SK-N-SH (cell line): ENCODE results near the gene ESM1. TPM values are rescaled to one million over a fixed set of nuclear protein-coding genes. Genes with fewer than 3 reads are reported as not detected.

Experiments used
- CTCF ChIA-PET: fragments of 300-600, 350-600 bp; formaldehyde crosslinking; extraction: SDS; loops from one replicate; lab custom pipeline; 2021; lab: Yijun Ruan, JAX
- POLR2A ChIA-PET: fragments of 350-600 bp; sonication (Branson Sonifier 250); formaldehyde crosslinking; extraction: SDS; loops from one replicate; lab custom pipeline; 2020; ENCODE audit warnings: antibody characterized with exemption, inconsistent platforms; lab: Yijun Ruan, JAX
- DNase-seq: peaks from one replicate; pipeline ENCODE4 v3.0.0; 2012
- H2AFZ ChIP-seq: fragments of 200-600 bp; sonication (generic); 2 replicates; pipeline ENCODE4 v1.8.1; 2016; ENCODE audit warnings: antibody characterized with exemption, mild to moderate bottlenecking, low read depth
- H3F3A ChIP-seq: fragments of 200-600 bp; sonication (generic); replicated peaks from 2 replicates; pipeline ENCODE3; 2016; ENCODE audit warnings: antibody characterized with exemption, mild to moderate bottlenecking; ENCODE audit not compliant: insufficient read depth
- H3K27ac ChIP-seq, 2 experiments: fragments of 200-500 bp in 1 of 2; fragments of 200-600 bp in 1 of 2; sonication (Bioruptor generic) in 1 of 2; sonication (generic), shearing (Covaris generic) in 1 of 2; 2 replicates each; pipeline versions ENCODE4 v1.5.1 to v1.6.1; 2014 to 2016; ENCODE audit warnings: low read depth in 2 of 2, inconsistent platforms in 1 of 2, low read length in 1 of 2, mild to moderate bottlenecking in 1 of 2, mixed read lengths in 1 of 2
- H3K27me3 ChIP-seq: fragments of 200-600 bp; sonication (generic), shearing (Covaris generic); 2 replicates; pipeline ENCODE4 v1.6.1; 2016; ENCODE audit warnings: mixed run types; ENCODE audit not compliant: insufficient read depth
- H3K36me3 ChIP-seq, 2 experiments: fragments of 200-500 bp in 1 of 2; fragments of 200-600 bp in 1 of 2; sonication (Bioruptor generic) in 1 of 2; sonication (generic) in 1 of 2; replicated peaks in 1 of 2; 2 replicates each; pipeline versions ENCODE3 to v1.5.1; 2014 to 2016; ENCODE audit warnings: low read length in 1 of 2, mild to moderate bottlenecking in 1 of 2; ENCODE audit not compliant: insufficient read depth in 2 of 2, control insufficient read depth in 1 of 2
- H3K4me1 ChIP-seq, 2 experiments: fragments of 200-500 bp in 1 of 2; fragments of 200-600 bp in 1 of 2; sonication (Bioruptor generic) in 1 of 2; sonication (generic), shearing (Covaris generic) in 1 of 2; 2 replicates each; pipeline versions ENCODE4 v1.5.1 to v1.6.1; 2014 to 2016; ENCODE audit warnings: low read depth in 1 of 2, low read length in 1 of 2, mixed run types in 1 of 2; ENCODE audit not compliant: insufficient read depth in 2 of 2, control insufficient read depth in 1 of 2
- H3K4me2 ChIP-seq: fragments of 200-600 bp; sonication (generic), shearing (Covaris generic); 2 replicates; pipeline ENCODE4 v1.6.1; 2017; ENCODE audit warnings: mixed run types
- H3K4me3 ChIP-seq, 2 experiments: fragments of 200-500 bp in 1 of 2; fragments of 200-600 bp in 1 of 2; sonication (Bioruptor generic) in 1 of 2; sonication (generic), shearing (Covaris generic) in 1 of 2; 2 replicates each; pipeline versions ENCODE4 v1.5.1 to v1.8.1; 2014 to 2016; ENCODE audit warnings: low read depth in 2 of 2, inconsistent platforms in 1 of 2, low read length in 1 of 2, mild to moderate bottlenecking in 1 of 2, mixed read lengths in 1 of 2, moderate library complexity in 1 of 2
- H3K79me2 ChIP-seq: fragments of 200-600 bp; sonication (generic); 2 replicates; pipeline ENCODE4 v1.8.1; 2017; ENCODE audit warnings: mild to moderate bottlenecking; ENCODE audit not compliant: insufficient read depth
- H3K9ac ChIP-seq: fragments of 200-600 bp; sonication (generic); 2 replicates; pipeline ENCODE4 v1.6.1; 2017; ENCODE audit warnings: mixed run types
- H3K9me2 ChIP-seq: fragments of 200-600 bp; sonication (generic); 2 replicates; pipeline ENCODE4 v1.6.1; 2017; ENCODE audit warnings: mixed run types
- H3K9me3 ChIP-seq: fragments of 200-600 bp; sonication (generic); 2 replicates; pipeline ENCODE4 v1.6.1; 2017; ENCODE audit warnings: mixed run types, mild to moderate bottlenecking, moderate library complexity
- H4K20me1 ChIP-seq: fragments of 200-600 bp; sonication (generic); 2 replicates; pipeline ENCODE4 v1.6.1; 2017; ENCODE audit warnings: mild to moderate bottlenecking, mixed run types; ENCODE audit not compliant: insufficient read depth
- ELF1 ChIP-seq: IDR thresholded peaks from 2 replicates; pipeline ENCODE4 v1.4.0; 2012
- EZH2phosphoT487 ChIP-seq: fragments of 200-600 bp; sonication (generic); IDR thresholded peaks from 2 replicates; pipeline ENCODE4 v1.6.1; 2017; ENCODE audit warnings: low read depth, mixed run types, mild to moderate bottlenecking, antibody characterized with exemption, moderate library complexity, borderline replicate concordance
- FOXJ3 ChIP-seq: sonication (generic); formaldehyde crosslinking; IDR thresholded peaks from 2 replicates; pipeline ENCODE4 v1.5.1; 2020; ENCODE audit warnings: mild to moderate bottlenecking, missing genetic modification reagents
- FOXM1 ChIP-seq: IDR thresholded peaks from 2 replicates; pipeline ENCODE4 v1.4.0; 2012; ENCODE audit warnings: low read depth, mild to moderate bottlenecking
- GABPA ChIP-seq: IDR thresholded peaks from 2 replicates; pipeline ENCODE4 v1.4.0; 2012; ENCODE audit warnings: low read depth, mild to moderate bottlenecking
- GATA2 ChIP-seq: sonication (generic); formaldehyde crosslinking; IDR thresholded peaks from 2 replicates; pipeline ENCODE4 v1.5.0; 2020; ENCODE audit warnings: mild to moderate bottlenecking, missing genetic modification reagents
- MAX ChIP-seq: IDR thresholded peaks from 2 replicates; pipeline ENCODE4 v1.4.0; 2012; ENCODE audit warnings: low read depth
- MXI1 ChIP-seq: IDR thresholded peaks from 2 replicates; pipeline ENCODE4 v1.6.1; 2012; ENCODE audit warnings: mild to moderate bottlenecking, low read depth, low read length, improper control_type of control experiment
- PBX3 ChIP-seq: IDR thresholded peaks from 2 replicates; pipeline ENCODE4; 2012
- RCOR1 ChIP-seq: fragments of 150-350 bp; IDR thresholded peaks from 2 replicates; pipeline ENCODE4 v1.6.1; 2017; ENCODE audit warnings: antibody characterized with exemption, low read length
- RXRA ChIP-seq: IDR thresholded peaks from 2 replicates; pipeline ENCODE4 v1.4.0; 2012; ENCODE audit warnings: low read depth, mild to moderate bottlenecking, borderline replicate concordance
- SIN3A ChIP-seq: IDR thresholded peaks from 2 replicates; pipeline ENCODE4 v1.6.1; 2012; ENCODE audit warnings: low read depth, mild to moderate bottlenecking, low read length, moderate library complexity, borderline replicate concordance
- SMC3 ChIP-seq: IDR thresholded peaks from 2 replicates; pipeline ENCODE4 v1.6.1; 2012; ENCODE audit warnings: low read depth, low read length, improper control_type of control experiment
- TCF12 ChIP-seq: IDR thresholded peaks from 2 replicates; pipeline ENCODE4 v1.4.0; 2012
- USF1 ChIP-seq: IDR thresholded peaks from 2 replicates; pipeline ENCODE4 v1.4.0; 2012; ENCODE audit warnings: low read depth, borderline replicate concordance
- YY1 ChIP-seq: IDR thresholded peaks from 2 replicates; pipeline ENCODE4 v1.4.0; 2012; ENCODE audit warnings: low read depth, mild to moderate bottlenecking
- WGBS: methylation state at CpG from one replicate; pipeline ENCODE4 v1.1.6; 2017; ENCODE audit warnings: low lambda C conversion rate; 5-methylcytosine and 5-hydroxymethylcytosine counted together
- polyA plus RNA-seq, 3 experiments: library from polyadenylated mRNA; depleted of rRNA; stranded (reverse); fragments of >200 nt; gene quantifications; 2 replicates each; pipeline ENCODE4 v1.2.3, GENCODE V29; 2012
- TF ChIP-seq, protein P1 (sequence below): IDR thresholded peaks from 2 replicates; pipeline ENCODE4 v1.6.1; 2012; ENCODE audit warnings: mild to moderate bottlenecking, low read depth, low read length, moderate library complexity
- TF ChIP-seq, protein P2 (sequence below): fragments of 150-350 bp; IDR thresholded peaks from 2 replicates; pipeline ENCODE4 v1.6.1; 2016; ENCODE audit warnings: mild to moderate bottlenecking, low read depth, low read length

Gene ESM1
- polyA plus RNA-seq, 1 of the 3 experiments (the other 2 are of a cell fraction) = 36.5 TPM

GRCh38 chr5:54956922-54957321, 28.5 kb downstream of the ESM1 start:
- Histone ChIP-seq H3K79me2 (no peaks in the 10 kb centered on the region), H3K9me2 (no peaks in the 10 kb centered on the region), H3F3A (no peaks in the 10 kb centered on the region), H3K9ac (no peak overlapping the region), H3K9me3 (peaks cover 8% of the 10 kb centered on the region; the same call in 1 of the 2 replicates), H3K4me3 (no peak overlapping the region), H3K4me1 (no peaks in the 10 kb centered on the region), H3K36me3 (no peaks in the 10 kb centered on the region), H3K27ac (no peak overlapping the region), H4K20me1 (no peaks in the 10 kb centered on the region), H2AFZ (no peak overlapping the region), H3K27me3 (peaks cover under 1% of the 10 kb centered on the region; the same call in 1 of the 2 replicates), H3K4me2 (no peak overlapping the region)
- CTCF ChIA-PET = interaction anchor here (1.2 to 2.8 kb wide), 2 partner anchors 13 to 51 kb away, joined by 4 to 15 read pairs; no protein-coding TSS in a partner anchor
- TF ChIP-seq SMC3 (no peak), PBX3 (no peak), SIN3A (no peak), FOXM1 (no peak), GATA2 (CRISPR knock-in tag) (no peak), TCF12 (no peak)
- TF ChIP-seq, protein P1, sequence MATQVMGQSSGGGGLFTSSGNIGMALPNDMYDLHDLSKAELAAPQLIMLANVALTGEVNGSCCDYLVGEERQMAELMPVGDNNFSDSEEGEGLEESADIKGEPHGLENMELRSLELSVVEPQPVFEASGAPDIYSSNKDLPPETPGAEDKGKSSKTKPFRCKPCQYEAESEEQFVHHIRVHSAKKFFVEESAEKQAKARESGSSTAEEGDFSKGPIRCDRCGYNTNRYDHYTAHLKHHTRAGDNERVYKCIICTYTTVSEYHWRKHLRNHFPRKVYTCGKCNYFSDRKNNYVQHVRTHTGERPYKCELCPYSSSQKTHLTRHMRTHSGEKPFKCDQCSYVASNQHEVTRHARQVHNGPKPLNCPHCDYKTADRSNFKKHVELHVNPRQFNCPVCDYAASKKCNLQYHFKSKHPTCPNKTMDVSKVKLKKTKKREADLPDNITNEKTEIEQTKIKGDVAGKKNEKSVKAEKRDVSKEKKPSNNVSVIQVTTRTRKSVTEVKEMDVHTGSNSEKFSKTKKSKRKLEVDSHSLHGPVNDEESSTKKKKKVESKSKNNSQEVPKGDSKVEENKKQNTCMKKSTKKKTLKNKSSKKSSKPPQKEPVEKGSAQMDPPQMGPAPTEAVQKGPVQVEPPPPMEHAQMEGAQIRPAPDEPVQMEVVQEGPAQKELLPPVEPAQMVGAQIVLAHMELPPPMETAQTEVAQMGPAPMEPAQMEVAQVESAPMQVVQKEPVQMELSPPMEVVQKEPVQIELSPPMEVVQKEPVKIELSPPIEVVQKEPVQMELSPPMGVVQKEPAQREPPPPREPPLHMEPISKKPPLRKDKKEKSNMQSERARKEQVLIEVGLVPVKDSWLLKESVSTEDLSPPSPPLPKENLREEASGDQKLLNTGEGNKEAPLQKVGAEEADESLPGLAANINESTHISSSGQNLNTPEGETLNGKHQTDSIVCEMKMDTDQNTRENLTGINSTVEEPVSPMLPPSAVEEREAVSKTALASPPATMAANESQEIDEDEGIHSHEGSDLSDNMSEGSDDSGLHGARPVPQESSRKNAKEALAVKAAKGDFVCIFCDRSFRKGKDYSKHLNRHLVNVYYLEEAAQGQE = no peak
- POLR2A ChIA-PET = no interaction called here
- DNase-seq = no peak

DNA sequence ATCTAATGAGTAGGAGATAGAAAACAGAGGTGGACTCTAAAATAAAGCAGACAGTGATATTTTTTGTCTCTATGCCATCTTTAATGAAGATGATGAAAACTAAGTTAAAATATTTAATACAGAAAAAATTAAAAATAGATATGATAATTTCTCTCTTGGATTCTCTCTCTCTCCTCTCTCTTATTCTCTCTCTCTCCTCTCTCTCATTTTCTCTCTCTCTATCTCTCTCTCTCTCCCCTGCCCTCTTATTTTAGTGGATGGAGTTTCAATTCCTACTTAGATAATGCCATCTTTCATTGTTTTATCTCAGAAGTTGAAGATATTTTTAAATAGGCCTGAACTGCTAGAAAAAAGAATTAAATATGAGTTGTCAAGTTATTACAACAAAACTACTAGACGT, 38.2 kb downstream of the ESM1 start:
- Histone ChIP-seq H3K36me3 (no peaks in the 10 kb centered on the region), H3F3A (no peaks in the 10 kb centered on the region), H3K4me3 (no peak overlapping the region), H2AFZ (no peak overlapping the region), H3K27me3 (peaks cover 5% of the 10 kb centered on the region; the same call in 1 of the 2 replicates), H3K27ac (no peak overlapping the region), H3K4me1 (peaks cover 0 to 3% of the 10 kb centered on the region in 2 experiments; a peak in 1 of 4 replicates), H3K9me2 (no peaks in the 10 kb centered on the region), H3K79me2 (no peaks in the 10 kb centered on the region), H3K4me2 (no peak overlapping the region), H3K9ac (no peak overlapping the region), H3K9me3 (no peaks in the 10 kb centered on the region), H4K20me1 (no peaks in the 10 kb centered on the region)
- ChIA-PET CTCF (no interaction called here), POLR2A (no interaction called here)
- 15% methylated on average over 1 of the region's 1 CpG for WGBS
- DNase-seq = no peak
- no peak for TF ChIP-seq MXI1
- no peak for TF ChIP-seq RCOR1
- no peak for TF ChIP-seq ELF1
- no peak for TF ChIP-seq SIN3A
- TF ChIP-seq, protein P2, sequence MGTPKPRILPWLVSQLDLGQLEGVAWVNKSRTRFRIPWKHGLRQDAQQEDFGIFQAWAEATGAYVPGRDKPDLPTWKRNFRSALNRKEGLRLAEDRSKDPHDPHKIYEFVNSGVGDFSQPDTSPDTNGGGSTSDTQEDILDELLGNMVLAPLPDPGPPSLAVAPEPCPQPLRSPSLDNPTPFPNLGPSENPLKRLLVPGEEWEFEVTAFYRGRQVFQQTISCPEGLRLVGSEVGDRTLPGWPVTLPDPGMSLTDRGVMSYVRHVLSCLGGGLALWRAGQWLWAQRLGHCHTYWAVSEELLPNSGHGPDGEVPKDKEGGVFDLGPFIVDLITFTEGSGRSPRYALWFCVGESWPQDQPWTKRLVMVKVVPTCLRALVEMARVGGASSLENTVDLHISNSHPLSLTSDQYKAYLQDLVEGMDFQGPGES = no peak
- no peak for TF ChIP-seq YY1
- no peak for TF ChIP-seq EZH2phosphoT487
- TF ChIP-seq RXRA = no peak
- no peak for TF ChIP-seq MAX
- no peak for TF ChIP-seq FOXJ3
- TF ChIP-seq USF1 = no peak
- no peak for TF ChIP-seq GABPA
- TF ChIP-seq, protein P1 = no peak
